Measurements from ENCODE around the gene FSIP1.

The FSIP1 gene

DNA sequence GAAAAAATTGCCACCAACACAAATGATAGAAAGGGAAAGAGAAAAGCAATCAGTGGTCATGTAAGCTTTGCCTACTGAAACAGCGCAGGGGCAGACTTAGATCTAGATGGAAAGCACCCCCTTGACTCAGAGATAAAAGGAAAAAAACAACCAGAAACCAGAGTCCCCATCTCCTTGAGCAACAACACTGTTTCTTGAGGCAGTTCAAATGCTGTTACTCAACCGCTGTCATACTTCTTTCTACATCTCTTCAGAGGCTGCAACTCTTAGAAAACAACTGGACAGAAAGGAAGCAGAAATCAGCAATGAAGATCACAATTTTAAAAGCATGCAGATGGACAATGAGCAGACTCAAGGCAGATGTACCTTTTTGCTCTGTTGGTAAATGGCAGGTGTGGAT is 36.5 kb downstream of the FSIP1 start:
- no peak overlapping the region for H3K4me3 ChIP-seq (ENCODE audit: control insufficient read depth, low read depth, low read length)
- TF ChIP-seq, protein P1, sequence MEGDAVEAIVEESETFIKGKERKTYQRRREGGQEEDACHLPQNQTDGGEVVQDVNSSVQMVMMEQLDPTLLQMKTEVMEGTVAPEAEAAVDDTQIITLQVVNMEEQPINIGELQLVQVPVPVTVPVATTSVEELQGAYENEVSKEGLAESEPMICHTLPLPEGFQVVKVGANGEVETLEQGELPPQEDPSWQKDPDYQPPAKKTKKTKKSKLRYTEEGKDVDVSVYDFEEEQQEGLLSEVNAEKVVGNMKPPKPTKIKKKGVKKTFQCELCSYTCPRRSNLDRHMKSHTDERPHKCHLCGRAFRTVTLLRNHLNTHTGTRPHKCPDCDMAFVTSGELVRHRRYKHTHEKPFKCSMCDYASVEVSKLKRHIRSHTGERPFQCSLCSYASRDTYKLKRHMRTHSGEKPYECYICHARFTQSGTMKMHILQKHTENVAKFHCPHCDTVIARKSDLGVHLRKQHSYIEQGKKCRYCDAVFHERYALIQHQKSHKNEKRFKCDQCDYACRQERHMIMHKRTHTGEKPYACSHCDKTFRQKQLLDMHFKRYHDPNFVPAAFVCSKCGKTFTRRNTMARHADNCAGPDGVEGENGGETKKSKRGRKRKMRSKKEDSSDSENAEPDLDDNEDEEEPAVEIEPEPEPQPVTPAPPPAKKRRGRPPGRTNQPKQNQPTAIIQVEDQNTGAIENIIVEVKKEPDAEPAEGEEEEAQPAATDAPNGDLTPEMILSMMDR (IDR thresholded peaks at IDR 0.05; ENCODE audit: control insufficient read depth, insufficient read depth, low read depth, low read length, missing control alignments), result no peak
- DNase-seq (ENCODE audit: low read depth), result no peak

DNA sequence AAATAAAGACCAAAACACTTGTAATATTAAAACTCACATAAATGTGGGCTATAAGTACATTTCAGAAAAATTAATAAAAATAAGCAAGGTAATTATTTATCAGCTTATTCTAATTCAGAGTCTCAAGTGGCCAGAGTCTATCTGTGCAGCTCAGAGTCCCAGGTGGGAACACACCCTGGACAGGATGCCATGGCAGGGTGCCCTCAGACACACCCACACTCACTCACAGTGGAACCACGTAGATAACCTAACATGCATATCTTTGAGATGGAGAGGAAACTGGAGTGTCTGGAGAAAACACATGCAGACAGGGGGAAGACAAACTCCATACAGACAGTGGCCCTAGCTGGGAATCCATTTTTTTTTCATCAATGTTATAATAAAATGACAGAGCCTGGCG is 37.2 kb downstream of the FSIP1 start:
- TF ChIP-seq, protein P1 (IDR thresholded peaks at IDR 0.05; ENCODE audit: control insufficient read depth, insufficient read depth, low read depth, low read length, missing control alignments), result no peak
- DNase-seq (ENCODE audit: low read depth), result no peak

DNA sequence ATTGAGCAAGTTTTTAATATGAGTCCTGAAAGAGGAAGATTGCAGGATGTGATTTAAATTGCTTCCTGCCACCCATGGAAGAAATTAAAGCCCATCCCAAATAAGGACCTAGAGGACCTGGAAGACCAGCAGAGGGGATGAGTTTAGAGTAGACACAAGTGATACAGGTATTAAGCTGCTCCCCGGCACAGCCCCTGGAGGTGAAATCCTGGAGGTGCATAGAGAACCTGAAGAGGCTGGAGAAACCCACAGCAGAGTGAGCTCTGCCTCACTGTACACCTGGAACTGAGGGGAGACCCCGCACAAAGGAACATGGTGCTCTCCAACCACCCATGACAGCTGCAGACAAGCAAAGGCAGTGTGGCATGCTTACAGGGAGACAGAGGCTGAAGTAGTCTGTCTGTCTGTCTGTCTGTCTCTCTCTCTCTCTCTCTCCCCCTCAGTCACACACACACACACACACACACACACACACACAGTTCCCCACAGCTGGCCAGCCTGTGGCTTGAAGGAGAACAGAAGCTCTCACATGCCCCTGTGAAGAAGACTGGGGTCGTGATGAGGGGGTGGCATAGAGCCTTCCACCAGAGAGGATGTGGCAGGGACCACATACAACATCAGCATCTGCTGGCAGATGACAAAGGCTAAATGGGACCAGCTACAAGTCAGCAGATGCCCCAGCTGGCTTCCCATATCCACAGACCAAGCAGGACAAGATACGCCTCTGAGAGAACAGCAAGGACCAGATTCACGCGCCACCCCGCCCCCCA is 38.1 kb downstream of the FSIP1 start:
- H3K4me3 ChIP-seq (ENCODE audit: control insufficient read depth, low read depth, low read length), result no peak overlapping the region
- no peak for DNase-seq (ENCODE audit: low read depth)
- TF ChIP-seq, protein P1 (IDR thresholded peaks at IDR 0.05; ENCODE audit: control insufficient read depth, insufficient read depth, low read depth, low read length, missing control alignments), result no peak

More for the DNA sequence above, 37.2 kb downstream of the FSIP1 start:
- no peak overlapping the region for H3K4me3 ChIP-seq (ENCODE audit: control insufficient read depth, low read depth, low read length)

DNA sequence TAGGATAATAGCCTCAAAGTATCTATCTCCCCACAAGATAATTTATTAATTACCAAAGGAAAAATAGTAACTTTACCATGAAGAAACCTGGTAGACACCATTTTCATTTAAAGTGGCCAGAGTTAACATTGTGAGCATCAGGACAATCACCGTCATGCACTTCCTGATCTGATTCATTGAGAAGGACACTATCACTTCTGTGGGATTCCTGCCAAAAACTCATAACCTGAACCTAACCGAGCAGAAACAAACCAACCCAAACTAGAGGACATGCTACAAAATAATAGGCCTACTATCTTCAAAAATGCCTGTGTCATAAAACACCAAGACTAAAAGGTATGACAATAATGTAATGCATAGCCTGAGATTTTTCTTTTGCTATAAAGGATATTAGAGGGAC is 39.0 kb downstream of the FSIP1 start:
- TF ChIP-seq, protein P1 (IDR thresholded peaks at IDR 0.05; ENCODE audit: control insufficient read depth, insufficient read depth, low read depth, low read length, missing control alignments), result no peak
- no peak overlapping the region for H3K4me3 ChIP-seq (ENCODE audit: control insufficient read depth, low read depth, low read length)

DNA sequence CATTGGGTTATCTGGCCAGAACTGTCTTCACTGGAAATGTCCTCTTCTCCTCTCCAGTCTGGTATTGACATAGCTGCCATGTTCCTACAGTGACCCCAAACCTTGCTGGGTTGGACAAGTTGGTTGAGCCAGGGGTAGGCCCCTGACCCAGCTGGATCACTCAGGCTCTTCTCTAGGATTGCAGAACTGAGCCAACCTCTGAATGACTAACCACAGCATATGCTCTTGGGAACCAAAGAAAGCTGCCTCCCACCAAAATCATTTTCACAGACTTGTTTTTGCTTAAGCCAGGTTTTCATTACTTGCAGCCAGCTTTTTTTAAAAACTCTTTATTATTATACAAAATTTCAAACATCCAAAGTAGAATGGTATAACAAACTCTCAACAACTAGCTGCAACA is 41.4 kb downstream of the FSIP1 start:
- DNase-seq (ENCODE audit: low read depth), result no peak
- no peak overlapping the region for H3K4me3 ChIP-seq (ENCODE audit: control insufficient read depth, low read depth, low read length)
- TF ChIP-seq, protein P1 (IDR thresholded peaks at IDR 0.05; ENCODE audit: control insufficient read depth, insufficient read depth, low read depth, low read length, missing control alignments), result no peak

More for the DNA sequence above, 39.0 kb downstream of the FSIP1 start:
- no peak for DNase-seq (ENCODE audit: low read depth)

DNA sequence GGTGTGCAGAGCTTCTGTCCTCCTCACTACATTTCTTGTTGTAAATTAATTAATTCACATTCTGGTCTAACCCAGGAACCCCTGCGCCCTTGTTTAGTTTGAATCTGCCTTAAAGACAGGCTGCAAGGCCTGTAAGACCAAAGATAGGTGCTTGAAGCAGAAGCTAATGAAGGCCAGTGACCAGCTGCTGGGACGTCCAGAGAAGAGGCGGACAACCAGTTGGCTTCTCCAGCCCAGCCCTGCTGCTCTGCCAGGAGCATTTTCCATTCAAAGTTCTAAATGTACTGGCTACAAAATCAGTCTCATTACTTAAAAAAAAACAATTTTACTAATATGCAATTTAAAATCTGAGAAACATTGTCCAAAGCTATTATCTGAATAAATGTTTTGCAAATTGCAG is 43.6 kb downstream of the FSIP1 start:
- DNase-seq (ENCODE audit: low read depth), result no peak
- H3K4me3 ChIP-seq (ENCODE audit: control insufficient read depth, low read depth, low read length), result no peak overlapping the region
- TF ChIP-seq, protein P1 (IDR thresholded peaks at IDR 0.05; ENCODE audit: control insufficient read depth, insufficient read depth, low read depth, low read length, missing control alignments), result no peak
